Suppressor macrophage treated with lipopolysaccharide for 1 hour (primary cell): Measurements from ENCODE around the gene NR1D2.

Experiments used
- DNase-seq, 3 donors: peaks; one replicate each; pipeline ENCODE4 v3.0.0-alpha.2; 2020 to 2022

The NR1D2 gene

DNA sequence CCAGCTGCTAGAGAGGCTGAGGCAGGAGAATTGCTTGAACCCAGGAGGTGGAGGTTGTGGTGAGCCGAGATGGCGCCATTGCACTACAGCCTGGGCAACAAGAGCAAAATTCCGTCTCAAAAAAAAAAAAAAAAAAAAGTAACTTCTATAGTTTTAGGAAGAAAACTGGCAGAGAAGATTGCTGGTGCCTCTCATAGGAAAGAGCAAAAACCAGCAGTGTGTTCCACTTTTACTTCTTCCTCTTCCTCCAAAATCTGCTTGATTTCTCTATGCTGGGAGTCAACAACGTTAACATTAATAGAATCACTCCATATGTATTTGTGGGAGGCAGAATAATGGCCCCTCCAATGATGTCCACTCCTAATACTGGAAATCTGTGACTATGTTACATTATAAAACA, 12.5 kb upstream of the NR1D2 start:
- peak; percentile 33 to 40 (median 38) for DNase-seq

DNA sequence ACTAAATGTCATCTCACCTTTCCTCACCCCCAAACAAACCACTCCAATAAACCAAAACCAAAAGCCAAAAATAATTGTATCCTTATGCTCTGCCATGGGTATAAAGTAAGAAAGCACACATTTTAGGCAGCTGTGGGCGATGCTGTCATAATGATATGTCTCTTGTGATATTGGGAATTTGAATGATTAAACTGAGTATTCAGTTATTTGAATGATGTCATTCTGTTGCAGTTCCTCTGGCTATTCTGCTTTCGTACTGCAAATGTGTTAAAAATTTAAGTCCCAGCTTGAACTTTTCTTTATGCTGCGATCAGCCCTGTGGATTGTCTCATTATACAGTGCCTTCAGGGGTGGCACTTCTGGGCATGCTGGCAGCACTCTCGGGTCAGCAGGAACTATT, 10.8 kb upstream of the NR1D2 start:
- no peak for DNase-seq

DNA sequence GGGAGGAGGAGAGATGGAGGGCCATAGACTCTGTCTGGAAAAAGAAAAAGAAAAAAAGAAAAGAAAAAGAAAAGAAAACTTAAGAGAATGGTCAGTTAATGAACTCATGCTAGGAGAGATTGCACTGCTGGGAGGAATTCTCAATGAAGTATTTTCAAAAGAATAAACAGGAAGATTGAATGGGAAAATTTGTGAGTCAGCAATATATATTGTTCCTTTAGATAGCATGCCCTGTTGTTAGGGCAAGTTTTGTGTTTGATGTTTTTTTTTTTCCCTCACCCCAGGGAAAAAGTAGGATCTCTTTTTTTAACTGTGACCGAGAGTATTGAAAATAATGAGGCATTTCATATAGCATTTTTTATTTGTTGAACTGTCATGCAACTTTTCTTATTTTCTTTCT, 7.8 kb upstream of the NR1D2 start:
- DNase-seq: no peak

DNA sequence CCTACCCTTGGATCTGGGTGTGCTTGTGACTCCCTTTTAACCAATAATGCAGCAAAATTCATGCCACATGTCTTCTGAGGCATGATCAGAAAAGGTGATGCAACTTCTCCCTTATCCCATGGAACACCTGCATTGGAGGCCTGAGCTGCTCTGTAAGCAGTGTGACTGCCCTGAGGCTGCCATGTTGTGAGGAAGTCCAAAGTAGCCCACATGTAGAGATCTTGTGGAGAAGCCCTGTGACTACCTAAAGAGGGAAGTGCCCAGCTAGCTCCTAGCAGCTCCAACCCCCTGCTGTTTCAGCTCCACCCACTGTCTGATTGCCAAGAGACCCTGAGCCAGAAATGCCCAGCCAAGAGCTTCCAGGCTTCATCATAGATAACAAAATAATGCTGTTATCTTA, 6.4 kb upstream of the NR1D2 start:
- no peak for DNase-seq

DNA sequence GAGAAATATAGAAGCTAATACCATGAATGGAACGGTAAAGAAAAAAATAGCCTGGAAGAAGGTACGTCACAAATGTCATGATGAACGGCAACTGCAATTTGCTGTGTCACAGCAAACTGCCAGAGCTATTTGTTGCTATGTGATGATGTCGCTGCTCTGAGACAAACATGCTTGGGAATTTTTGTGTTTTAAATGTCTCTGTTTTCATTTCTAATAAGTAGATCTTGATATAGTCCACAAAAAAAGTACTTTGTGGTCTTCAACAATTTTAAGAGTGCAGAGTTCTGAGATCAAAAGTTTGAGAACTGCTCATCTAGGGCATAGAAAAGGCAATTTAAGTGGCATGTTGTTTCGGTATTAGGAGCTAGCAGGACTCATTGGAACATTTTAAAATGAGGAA, 4.3 kb upstream of the NR1D2 start:
- DNase-seq: peak; percentile 27 to 53 (median 52)

DNA sequence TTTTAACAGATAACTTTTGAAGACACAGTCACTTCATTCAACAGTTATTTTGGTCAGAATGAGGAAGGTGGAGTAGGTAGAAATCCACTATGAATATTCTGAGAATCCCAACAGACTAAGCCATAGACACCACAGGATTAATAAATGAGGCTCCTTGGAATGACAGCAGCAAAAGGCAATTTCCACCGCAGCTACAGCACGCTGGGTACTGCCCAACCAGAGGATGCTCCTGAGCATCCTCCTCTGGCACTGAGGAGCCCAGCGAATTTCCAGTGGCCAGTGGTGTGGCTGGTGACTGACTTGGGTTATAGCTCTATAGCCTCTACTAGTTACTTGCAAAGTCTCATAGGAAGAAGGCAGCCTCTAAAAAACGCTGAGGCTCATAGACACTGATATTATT, 3.6 kb upstream of the NR1D2 start:
- DNase-seq: no peak

DNA sequence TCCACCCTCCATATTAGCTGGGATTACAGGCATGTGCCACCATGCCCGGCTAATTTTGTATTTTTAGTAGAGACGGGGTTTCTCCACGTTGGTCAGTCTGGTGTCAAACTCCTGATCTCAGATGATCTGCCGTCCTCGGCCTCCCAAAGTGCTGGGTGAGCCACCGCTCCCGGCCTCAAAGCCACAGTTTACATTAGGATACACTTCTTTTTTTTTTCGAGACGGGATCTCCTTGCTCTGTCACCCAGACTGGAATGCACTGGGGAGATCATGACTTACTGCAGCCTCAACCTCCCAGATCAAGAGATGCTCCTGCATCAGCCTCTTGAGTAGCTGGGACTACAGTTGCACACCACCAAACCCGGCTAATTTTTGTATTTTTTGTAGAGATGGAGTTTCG, 2.5 kb upstream of the NR1D2 start:
- no peak for DNase-seq

DNA sequence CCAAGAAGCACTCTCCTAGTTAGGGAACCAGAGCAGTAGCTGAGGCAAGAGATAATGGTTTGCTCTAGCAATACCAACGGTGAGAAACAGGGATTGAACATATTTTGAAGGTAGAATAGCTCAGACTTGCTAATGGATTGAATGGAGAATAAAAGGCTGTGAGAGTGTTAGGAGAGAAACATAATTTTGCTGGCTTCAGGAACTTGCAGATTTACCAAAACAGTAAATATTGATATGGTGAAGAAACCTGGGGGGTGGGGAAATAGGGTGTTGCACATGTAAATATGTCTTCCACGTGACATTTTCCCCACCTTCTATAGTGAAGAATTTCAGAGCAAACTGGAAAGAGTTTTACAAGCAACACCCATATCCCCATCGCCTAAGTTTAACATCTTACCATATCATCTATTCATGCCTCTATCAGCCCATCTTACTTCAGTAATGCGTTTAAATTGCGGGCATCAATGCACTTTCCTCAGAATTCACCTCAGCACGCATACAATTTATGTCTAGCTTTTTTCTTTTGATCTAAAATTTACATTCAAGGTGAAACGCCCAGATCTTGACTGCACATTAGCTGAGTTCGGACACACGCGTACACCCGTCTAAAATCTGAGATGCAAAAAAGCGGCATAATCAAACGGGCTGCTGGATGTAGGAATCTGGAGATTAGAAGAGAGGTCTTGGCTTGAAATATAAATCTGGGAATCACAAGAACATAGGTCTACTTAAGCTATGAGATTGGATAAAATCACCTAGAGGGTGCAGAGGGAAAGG, 891 bp upstream of the NR1D2 start:
- no peak for DNase-seq

DNA sequence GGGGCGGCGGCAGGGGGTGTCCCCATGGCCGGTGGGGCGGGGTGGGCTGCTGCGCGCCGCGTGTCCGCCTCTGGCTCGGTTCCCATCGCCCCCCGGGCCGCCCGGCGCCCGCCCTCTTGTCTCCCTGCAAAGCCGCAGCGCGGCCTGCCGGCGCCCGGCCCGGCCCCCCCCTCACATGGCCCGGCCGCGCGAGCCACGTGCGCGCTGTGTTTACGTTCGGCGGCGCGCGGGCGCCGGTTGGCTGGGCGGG, 502 bp downstream of the NR1D2 start:
- no peak for DNase-seq

DNA sequence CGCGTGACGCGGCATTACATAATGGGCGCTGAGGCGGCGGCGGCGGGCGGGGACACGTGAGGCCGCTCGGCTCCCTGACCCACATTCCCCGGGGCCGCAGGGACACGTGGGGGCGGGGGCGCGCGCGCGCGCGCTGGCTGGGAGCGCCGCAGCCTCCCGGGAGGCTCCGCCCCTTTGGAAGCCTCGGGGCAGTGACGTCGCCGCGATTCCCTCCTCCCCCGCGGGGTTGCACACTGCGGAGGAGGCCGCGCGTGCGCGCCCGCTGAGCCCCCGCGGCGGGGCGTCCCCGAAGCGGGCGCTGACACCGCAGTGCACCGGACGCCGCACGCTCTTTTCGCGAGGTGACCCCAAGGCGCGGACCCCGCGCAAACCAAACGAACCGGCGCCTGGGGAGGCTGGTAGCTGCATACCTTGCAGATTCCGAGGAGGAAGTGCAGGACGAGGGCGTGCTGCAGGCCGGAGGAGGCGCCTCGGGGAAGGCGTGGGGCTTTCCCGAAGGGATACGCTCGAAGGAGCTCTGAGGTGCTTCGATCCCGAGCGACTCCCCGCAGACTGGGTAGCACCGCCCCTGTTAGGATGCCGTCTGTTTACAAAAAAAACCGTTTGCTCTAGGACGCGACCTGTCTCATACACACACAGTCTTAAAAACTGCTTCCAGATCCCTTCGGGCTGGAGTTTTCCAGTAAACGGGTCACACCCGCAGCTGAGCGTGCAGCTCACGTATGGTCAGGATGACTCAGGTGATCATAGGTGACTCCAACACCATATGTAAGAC, 1.0 kb downstream of the NR1D2 start:
- peak; percentile 98 to 100 (median 99) for DNase-seq

DNA sequence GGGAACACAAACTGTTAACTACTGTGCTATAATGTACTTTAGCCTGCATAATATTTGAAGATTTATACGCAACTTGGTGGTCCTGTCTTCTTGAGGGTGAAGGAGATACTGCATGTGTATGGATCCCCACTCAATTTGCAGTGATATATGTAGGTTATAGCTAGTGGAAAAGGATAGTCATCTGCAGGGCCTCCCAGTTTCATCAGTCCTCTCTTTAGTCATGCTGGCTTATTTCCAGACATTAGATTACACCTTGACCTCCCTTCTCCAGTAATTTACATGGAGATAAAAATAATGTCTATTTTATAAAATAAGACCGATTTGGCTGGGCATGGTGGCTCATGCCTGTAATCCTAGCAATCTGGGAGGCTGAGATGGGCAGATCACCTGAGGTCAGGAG, 3.7 kb downstream of the NR1D2 start:
- DNase-seq: no peak

DNA sequence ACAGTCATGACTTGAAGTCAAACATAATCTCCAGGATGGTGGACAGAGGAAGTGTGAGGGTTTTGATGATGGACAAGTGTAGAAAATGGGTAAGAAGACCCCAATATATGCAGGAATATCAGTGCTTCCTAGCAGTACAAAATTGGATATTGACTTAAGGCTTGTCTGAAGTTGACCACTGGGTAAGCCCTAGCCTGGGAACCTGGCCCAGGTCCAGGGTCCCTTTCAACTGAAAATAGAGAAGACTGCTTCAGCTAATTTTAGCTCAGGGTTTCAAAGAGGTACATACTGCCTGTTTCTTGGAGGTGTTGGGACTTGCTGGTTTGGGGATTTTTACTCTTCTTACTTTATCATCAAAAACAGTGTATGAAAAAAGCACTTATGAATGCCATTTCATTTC, 4.7 kb downstream of the NR1D2 start:
- peak in 2 of 3 donors; percentile 18 to 32 for DNase-seq

DNA sequence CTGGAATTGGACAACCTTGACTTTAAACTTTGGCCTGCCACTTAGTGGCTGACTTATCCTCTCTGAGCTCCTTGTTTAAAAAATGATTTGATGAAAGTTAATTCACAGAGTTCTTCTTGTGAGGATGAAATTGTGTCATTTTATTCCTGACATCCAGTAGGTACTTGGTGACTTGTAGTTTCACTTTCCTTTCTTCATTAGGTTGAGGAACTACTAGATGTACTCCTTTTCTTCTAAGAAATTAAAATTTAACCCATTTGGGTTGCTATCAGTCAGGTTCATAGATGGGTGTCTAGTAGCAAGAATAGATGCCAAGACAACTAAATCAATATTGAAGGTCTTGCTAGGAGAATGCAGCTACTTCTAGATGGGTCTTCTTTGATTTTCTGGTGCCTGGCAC, 5.2 kb downstream of the NR1D2 start:
- DNase-seq: peak; percentile 27 to 75 (median 61)

DNA sequence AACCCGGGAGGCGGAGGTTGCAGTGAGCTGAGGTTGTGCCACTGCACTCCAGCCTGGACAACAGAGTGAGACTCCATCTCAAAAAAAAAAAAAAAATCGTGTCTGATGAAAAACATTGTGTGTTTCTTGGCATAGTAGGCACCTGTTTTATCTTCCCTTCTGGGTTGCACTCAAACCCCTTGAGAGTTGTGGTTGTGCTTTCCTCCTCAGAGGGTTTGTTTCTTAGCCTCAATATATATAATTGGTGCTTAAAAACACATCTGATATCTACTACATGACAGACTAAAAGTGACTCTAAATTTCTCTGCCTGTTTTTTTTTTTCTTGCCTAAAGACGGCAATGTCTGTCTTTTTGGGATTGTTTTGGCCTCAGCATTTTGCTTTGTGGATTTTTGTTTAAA, 7.6 kb downstream of the NR1D2 start:
- DNase-seq: no peak

DNA sequence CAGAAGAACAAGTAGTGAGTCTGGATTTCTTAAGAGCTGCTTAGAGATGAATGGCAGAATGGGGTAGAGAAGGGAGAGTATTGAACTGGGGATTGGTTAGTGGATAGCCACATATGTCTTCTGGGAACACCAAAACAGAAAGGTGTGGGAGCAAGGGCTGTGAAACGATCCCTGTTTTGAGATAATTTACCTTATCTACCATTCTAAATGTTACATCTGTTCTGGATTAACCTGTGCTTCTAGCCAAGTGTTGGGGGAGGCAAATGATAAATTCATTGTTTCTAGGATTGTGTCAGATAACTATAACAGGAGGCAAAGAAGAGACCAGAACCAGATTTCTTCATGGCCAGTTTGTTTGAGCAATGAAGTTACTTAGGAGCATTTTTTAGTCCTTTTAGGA, 8.4 kb downstream of the NR1D2 start:
- DNase-seq: no peak

DNA sequence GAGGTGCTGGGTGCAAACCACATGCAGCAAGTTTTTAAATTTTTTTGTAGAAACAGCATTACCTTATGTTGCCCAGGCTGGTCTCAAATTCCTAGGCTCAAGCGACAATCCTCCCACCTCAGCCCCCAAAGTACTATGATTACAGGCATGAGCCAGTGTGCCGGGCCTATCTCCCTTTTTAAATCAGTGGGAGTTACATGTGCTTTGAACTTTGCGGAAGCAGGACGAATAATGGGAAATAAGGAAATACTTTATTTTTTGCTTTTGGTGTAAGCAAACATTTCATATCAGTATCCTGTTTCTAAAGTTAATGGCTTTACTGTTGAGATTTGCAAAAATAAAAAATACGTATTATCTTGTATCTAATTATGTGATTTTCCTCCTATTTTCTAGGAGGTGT, 9.1 kb downstream of the NR1D2 start:
- no peak for DNase-seq

DNA sequence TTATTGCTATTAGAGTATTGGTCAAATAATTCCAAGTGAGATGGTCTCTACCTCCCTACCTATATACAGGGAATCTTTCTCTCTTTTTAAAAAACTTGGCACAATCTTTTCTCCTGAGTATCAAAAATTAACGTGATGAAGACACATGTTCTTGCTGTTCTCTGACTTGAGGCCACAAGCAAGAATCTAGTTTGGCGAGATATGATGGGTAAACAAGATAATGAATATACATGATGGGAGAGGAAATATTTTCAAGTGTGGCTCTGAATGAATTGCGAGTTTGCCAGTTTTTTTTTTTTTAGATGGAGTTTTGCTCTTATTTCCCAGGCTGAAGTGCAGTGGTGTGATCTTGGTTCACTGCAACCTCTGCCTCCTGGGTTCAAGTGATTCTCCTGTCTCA, 11.6 kb downstream of the NR1D2 start:
- no peak for DNase-seq

DNA sequence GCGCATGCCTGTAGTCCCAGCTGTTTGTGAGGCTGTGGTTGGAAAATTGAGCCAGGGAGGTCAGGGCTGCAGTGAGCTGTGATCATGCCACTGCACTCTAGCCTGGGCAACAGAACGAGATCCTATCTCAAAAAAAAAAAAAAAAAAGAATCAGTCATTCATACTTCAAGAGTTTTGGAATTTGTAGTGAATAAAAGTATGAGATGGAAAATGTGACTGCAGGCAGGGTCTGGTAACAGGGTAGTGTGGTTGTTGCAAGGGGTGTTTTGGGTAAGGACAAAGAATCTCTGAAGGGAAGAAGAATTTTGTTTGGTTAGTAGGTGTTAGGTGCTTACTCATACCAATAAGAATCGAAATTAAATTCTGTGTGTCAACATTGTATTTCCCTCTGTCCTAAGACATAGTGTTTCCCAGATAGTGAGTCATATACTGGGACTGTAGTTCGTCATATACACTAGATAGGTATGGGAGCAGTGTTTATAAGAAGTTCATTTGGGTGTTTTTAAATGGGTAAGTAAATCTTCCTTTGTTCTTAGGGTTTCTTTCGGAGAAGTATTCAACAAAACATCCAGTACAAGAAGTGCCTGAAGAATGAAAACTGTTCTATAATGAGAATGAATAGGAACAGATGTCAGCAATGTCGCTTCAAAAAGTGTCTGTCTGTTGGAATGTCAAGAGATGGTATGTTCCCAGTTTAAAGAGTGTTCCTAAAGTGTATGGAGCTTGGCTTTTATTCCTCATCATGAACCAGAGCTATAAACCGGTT, 14.2 kb downstream of the NR1D2 start:
- DNase-seq: peak in 2 of 3 donors; percentile 26 to 32

DNA sequence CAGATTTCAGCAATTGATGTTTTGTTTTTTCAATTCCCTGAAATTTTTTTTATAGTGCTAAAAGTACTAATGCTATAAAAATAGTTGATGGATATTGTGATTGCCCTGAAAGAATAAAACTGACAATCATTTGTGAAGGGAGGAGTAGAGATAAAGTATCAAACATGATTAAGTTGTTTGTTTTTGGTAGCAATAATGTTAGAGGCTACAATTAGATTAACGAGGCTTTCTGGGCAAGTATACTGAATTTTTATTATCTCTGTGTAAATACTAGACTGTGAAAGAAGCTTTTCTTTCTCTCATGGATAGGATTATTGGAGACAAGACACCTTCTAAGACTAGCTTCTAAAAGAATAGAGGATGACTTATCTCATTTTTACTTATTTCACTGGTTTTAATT, 15.6 kb downstream of the NR1D2 start:
- DNase-seq: no peak

DNA sequence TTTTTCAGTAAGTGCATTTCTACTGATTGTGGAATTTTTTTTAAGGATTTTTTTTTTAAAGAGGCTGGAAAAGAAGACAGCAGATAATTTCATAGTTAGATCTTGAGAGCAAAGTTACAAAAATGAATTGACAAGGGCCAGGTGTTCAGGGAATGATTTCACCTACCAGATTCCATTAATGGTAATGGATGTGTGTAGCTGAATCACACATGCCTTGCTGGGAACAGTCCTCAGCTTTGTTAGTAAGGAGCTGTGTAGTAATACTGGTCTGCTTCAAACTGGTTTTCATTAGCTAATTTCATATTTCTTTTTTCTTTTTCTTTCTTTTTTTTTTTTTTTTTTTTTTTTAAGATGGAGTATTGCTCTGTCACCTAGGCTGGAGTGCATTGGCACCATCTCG, 16.0 kb downstream of the NR1D2 start:
- no peak for DNase-seq

DNA sequence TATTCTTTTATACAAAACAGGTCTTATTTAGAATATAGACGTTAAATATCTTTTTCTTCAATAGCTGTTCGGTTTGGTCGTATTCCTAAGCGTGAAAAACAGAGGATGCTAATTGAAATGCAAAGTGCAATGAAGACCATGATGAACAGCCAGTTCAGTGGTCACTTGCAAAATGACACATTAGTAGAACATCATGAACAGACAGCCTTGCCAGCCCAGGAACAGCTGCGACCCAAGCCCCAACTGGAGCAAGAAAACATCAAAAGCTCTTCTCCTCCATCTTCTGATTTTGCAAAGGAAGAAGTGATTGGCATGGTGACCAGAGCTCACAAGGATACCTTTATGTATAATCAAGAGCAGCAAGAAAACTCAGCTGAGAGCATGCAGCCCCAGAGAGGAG, 16.8 kb downstream of the NR1D2 start:
- DNase-seq: no peak

DNA sequence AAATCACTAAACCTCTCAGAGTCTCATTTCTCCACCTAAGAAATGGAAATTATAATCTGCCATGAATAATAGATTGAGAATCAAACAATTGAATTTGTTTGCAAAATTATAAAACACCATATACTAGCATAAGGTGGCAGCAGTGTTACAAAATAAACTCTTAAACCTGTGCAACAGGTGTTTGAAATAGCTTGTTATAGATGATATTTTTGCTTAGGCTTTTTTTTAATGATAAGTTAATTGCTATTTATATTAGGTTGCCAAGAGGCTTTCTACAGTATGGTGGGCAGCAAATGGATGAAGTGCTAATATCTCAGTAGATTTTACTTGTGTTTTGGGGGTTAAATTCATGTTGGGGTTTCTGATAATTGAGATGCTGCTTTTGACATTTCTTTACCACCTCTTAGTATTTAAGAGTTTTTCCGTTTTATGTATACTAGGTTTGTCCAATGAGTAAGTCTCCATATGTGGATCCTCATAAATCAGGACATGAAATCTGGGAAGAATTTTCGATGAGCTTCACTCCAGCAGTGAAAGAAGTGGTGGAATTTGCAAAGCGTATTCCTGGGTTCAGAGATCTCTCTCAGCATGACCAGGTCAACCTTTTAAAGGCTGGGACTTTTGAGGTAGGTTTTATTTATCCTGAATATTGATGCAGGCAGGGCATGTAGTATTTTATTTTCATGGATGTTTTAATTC, 19.6 kb downstream of the NR1D2 start:
- no peak for DNase-seq

DNA sequence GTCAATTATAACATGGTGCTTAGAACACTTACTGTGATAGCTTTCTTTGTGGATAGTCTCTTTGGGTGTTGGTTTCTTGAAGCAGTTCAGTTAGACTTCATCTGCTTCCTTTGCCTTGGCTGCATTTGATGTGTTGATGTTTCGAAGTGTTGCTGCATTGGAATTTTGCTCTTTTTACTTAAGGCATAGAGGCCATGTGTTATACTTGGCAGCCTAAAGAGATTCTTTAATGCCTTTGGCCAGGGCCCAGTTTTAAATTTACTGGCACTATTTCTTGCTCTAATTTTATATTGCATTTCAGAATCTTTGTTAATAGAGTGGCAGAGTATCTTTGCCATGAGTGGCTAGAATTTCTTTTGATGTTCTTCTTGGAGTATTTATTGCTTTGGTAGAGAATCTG, 21.2 kb downstream of the NR1D2 start:
- DNase-seq: no peak
